Measurements from ENCODE around the gene ANXA11.

DNA sequence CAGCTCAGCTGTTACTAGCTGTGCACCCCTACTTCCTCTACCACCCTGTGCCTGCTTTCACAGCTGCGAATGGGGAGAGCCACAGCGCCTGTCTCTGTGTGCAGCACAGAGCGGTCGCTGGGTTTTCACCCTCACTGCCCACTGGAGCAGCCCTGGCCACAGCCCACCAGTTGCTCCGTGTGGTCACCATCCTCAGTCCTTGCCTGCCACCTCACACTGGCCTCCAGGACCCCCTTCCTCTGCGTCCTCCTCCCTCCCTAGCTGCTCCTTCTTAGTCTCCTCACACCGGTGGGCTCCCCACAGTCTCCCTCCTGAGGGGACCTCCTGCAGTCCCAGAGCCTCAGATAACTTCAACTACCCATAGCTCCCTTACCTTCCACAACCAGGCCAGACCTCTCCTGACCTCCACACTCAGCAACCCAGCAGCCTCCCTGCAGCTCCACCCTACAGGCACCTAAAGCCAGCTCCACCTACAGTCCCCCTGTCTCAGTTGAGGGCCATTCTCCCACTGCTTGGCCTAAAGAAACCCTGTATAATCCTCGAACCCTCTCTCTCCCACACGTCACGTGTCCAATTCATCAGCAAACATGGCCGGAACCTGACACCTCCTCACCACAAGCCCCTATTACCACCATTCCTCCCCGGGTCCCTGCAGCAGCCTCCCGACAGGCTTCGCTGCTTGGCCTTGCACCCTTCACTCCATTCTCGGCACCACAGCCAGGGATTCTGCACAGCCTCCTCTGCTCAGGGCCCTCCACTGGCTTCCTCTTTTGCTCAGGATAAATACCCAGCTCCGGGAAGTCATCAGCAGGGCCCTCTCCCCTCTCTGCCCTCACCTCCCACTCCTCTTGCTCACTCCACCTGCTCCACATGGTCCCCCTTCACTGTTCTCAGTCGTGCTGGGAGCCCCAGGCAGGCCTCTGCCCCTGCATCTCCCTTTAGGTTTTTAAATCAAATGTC, 44.7 kb downstream of the ANXA11 start:
- TF ChIP-seq YY1 (IDR thresholded peaks at IDR 0.05; ENCODE audit: extremely low read depth, insufficient replicate concordance, low read depth, low read length) (no peak), EZH2 (IDR thresholded peaks at IDR 0.05) (no peak), POLR2A (IDR thresholded peaks at IDR 0.05; ENCODE audit: borderline replicate concordance, extremely low read depth, insufficient read depth, insufficient read length) (no peak), TCF7L2 (IDR thresholded peaks at IDR 0.05; ENCODE audit: borderline replicate concordance, extremely low read depth, insufficient read depth, insufficient read length) (no peak), ELF1 (IDR thresholded peaks at IDR 0.05; ENCODE audit: borderline replicate concordance, low read depth) (no peak), EZH2phosphoT487 (IDR thresholded peaks at IDR 0.05; ENCODE audit: borderline replicate concordance) (no peak)
- TF ChIP-seq, protein P1, sequence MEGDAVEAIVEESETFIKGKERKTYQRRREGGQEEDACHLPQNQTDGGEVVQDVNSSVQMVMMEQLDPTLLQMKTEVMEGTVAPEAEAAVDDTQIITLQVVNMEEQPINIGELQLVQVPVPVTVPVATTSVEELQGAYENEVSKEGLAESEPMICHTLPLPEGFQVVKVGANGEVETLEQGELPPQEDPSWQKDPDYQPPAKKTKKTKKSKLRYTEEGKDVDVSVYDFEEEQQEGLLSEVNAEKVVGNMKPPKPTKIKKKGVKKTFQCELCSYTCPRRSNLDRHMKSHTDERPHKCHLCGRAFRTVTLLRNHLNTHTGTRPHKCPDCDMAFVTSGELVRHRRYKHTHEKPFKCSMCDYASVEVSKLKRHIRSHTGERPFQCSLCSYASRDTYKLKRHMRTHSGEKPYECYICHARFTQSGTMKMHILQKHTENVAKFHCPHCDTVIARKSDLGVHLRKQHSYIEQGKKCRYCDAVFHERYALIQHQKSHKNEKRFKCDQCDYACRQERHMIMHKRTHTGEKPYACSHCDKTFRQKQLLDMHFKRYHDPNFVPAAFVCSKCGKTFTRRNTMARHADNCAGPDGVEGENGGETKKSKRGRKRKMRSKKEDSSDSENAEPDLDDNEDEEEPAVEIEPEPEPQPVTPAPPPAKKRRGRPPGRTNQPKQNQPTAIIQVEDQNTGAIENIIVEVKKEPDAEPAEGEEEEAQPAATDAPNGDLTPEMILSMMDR (IDR thresholded peaks at IDR 0.05 in 2 of 3, conservative IDR thresholded peaks at IDR 0.05 in 1 of 3; ENCODE audit: borderline replicate concordance in 1 of 3, insufficient read depth in 1 of 3, low read depth in 2 of 3, low read length in 2 of 3) = no peak
- TF ChIP-seq, protein P2, sequence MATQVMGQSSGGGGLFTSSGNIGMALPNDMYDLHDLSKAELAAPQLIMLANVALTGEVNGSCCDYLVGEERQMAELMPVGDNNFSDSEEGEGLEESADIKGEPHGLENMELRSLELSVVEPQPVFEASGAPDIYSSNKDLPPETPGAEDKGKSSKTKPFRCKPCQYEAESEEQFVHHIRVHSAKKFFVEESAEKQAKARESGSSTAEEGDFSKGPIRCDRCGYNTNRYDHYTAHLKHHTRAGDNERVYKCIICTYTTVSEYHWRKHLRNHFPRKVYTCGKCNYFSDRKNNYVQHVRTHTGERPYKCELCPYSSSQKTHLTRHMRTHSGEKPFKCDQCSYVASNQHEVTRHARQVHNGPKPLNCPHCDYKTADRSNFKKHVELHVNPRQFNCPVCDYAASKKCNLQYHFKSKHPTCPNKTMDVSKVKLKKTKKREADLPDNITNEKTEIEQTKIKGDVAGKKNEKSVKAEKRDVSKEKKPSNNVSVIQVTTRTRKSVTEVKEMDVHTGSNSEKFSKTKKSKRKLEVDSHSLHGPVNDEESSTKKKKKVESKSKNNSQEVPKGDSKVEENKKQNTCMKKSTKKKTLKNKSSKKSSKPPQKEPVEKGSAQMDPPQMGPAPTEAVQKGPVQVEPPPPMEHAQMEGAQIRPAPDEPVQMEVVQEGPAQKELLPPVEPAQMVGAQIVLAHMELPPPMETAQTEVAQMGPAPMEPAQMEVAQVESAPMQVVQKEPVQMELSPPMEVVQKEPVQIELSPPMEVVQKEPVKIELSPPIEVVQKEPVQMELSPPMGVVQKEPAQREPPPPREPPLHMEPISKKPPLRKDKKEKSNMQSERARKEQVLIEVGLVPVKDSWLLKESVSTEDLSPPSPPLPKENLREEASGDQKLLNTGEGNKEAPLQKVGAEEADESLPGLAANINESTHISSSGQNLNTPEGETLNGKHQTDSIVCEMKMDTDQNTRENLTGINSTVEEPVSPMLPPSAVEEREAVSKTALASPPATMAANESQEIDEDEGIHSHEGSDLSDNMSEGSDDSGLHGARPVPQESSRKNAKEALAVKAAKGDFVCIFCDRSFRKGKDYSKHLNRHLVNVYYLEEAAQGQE (IDR thresholded peaks at IDR 0.05; ENCODE audit: low read depth) = no peak

All from HCT116 (cell line).